HFF-Myc (cell line): ENCODE data around the gene TTF1.

Source experiments
- DNase-seq: peaks from one replicate; pipeline ENCODE4 v3.0.0-alpha.2; 2011; ENCODE audit warnings: low read depth; ENCODE audit errors: extremely low read depth
- H3K4me3 ChIP-seq: replicated peaks from 2 replicates; pipeline ENCODE4 v1.5.1; 2011; ENCODE audit warnings: low read depth, mild to moderate bottlenecking, control low read depth, low read length
- CTCF ChIP-seq: IDR thresholded peaks from 2 replicates; pipeline ENCODE4 v1.5.1; 2012; ENCODE audit warnings: mild to moderate bottlenecking, low read depth, low read length, control low read depth; ENCODE audit errors: missing control alignments

The TTF1 gene

GRCh38 chr9:132356324-132356924 is 50.2 kb downstream of the TTF1 start:
- DNase-seq: no peak
- H3K4me3 ChIP-seq: no peak overlapping the region
- TF ChIP-seq CTCF: no peak

GRCh38 chr9:132354637-132355355 is 51.8 kb downstream of the TTF1 start, which contains the start of gene SETX:
SETX (minus strand) TSS chr9:132354986; CDS start chr9:132349428, 5,558 bp downstream.
- peak within 1 kb of the TSS; percentile 59 for H3K4me3 ChIP-seq
- peak; percentile 79 for DNase-seq
- no peak for TF ChIP-seq CTCF

GRCh38 chr9:132351404-132352045 is 55.1 kb downstream of the TTF1 start:
- DNase-seq: no peak
- TF ChIP-seq CTCF: no peak
- 0 out of 2 replicates have a peak overlapping the region, but pooled peaks have one; percentile 6 for H3K4me3 ChIP-seq

GRCh38 chr9:132350861-132351315 is 55.8 kb downstream of the TTF1 start:
- H3K4me3 ChIP-seq: no peak overlapping the region
- no peak for TF ChIP-seq CTCF
- no peak for DNase-seq

- H3K4me3 ChIP-seq: no peak overlapping the region
- no peak for DNase-seq
- TF ChIP-seq CTCF: no peak
Observed at GRCh38 chr9:132348676-132349075, 58.0 kb downstream of the TTF1 start.

- TF ChIP-seq CTCF: no peak
- no peak overlapping the region for H3K4me3 ChIP-seq
- DNase-seq: no peak
Observed at GRCh38 chr9:132346177-132346576, 60.5 kb downstream of the TTF1 start.
